GM19372 (cell line): Measurements from ENCODE around the gene FAM124A.
"Not testable (repeated sequence)": the region's sequence is repeated elsewhere in the genome, so short reads cannot be mapped to it uniquely, and the experiment has no call there.

ENCODE experiments used
- ATAC-seq: cut with Tn5 transposase; IDR thresholded peaks from one replicate; pipeline ENCODE4 v1.9.1; 2021; ENCODE audit warnings: mild to moderate bottlenecking, low read depth, moderate library complexity; ENCODE audit not compliant: unreplicated experiment

FAM124A gene

GRCh38 chr13:51262501-51263211 is 40.5 kb downstream of the FAM124A start:
- ATAC-seq: no peak

- ATAC-seq: no peak
Observed at GRCh38 chr13:51266642-51267041, 44.4 kb downstream of the FAM124A start.

GRCh38 chr13:51267622-51268021 is 45.4 kb downstream of the FAM124A start:
- ATAC-seq: no peak

GRCh38 chr13:51269039-51269438 is 46.8 kb downstream of the FAM124A start:
- no peak for ATAC-seq

- no peak for ATAC-seq
Observed at GRCh38 chr13:51270623-51271415, 48.6 kb downstream of the FAM124A start.

GRCh38 chr13:51271528-51272085 is 49.4 kb downstream of the FAM124A start:
- ATAC-seq: no peak

GRCh38 chr13:51275101-51275500 is 52.9 kb downstream of the FAM124A start:
- ATAC-seq: no peak

GRCh38 chr13:51276636-51277035 is 54.4 kb downstream of the FAM124A start:
- ATAC-seq: no peak

- ATAC-seq: no peak
Observed at GRCh38 chr13:51277928-51278327, 55.7 kb downstream of the FAM124A start.

- no peak for ATAC-seq
Observed at GRCh38 chr13:51278426-51279130, 56.4 kb downstream of the FAM124A start.

GRCh38 chr13:51280379-51280940 is 58.3 kb downstream of the FAM124A start:
- no peak for ATAC-seq

GRCh38 chr13:51282322-51282721 is 60.1 kb downstream of the FAM124A start:
- ATAC-seq: no peak

- not testable (repeated sequence) for ATAC-seq
Observed at GRCh38 chr13:51282923-51283322, 60.7 kb downstream of the FAM124A start.

GRCh38 chr13:51283371-51283770 is 61.2 kb downstream of the FAM124A start:
- no peak for ATAC-seq

GRCh38 chr13:51284339-51284738 is 62.1 kb downstream of the FAM124A start:
- ATAC-seq: no peak

GRCh38 chr13:51286135-51287002 is 64.2 kb downstream of the FAM124A start:
- peak; percentile 70 for ATAC-seq

- ATAC-seq: no peak
Observed at GRCh38 chr13:51287758-51288157, 65.6 kb downstream of the FAM124A start.

- ATAC-seq: not testable (repeated sequence)
Observed at GRCh38 chr13:51288254-51288653, 66.1 kb downstream of the FAM124A start.

GRCh38 chr13:51291341-51291740 is 69.1 kb downstream of the FAM124A start:
- ATAC-seq: no peak
